ENCODE measurements around the gene NGEF. TPM values are rescaled to one million over a fixed set of nuclear protein-coding genes. Genes with fewer than 3 reads are reported as not detected.

The NGEF gene
- total RNA-seq, 2 donors from 2014 or later, result not detected

DNA sequence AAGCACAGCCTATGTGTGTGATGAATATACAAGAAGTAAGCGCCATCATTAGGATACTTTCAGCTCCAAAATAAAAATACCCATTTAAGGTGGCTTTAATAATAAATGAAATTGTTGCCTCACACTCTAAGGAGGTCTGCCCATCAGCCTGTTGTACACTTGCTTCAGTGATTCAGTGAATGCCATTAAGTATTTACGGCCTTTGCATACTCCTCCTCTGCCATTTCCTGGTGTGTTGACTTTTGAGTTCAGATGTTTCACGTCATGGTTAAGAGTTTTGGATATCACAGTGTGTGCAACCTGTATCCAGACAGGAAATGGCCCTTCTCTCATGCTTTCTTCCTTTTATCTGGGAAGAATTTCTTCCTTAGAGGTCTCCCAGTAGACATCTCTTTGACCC is 181.6 kb downstream of the NGEF start:
- Mint-ChIP-seq H3K27ac (no peak overlapping the region), H3K4me1 (ENCODE audit: low read depth in 2 of 2) (peaks cover 0 to 5% of the 10 kb centered on the region in 2 donors), H3K36me3 (peaks cover 33% of the 10 kb centered on the region), H3K27me3 (no peaks in the 10 kb centered on the region), H3K4me3 (no peak overlapping the region), H3K9me3 (no peaks in the 10 kb centered on the region)
- ATAC-seq, result no peak
- no peak for DNase-seq (ENCODE audit: low spot score)

DNA sequence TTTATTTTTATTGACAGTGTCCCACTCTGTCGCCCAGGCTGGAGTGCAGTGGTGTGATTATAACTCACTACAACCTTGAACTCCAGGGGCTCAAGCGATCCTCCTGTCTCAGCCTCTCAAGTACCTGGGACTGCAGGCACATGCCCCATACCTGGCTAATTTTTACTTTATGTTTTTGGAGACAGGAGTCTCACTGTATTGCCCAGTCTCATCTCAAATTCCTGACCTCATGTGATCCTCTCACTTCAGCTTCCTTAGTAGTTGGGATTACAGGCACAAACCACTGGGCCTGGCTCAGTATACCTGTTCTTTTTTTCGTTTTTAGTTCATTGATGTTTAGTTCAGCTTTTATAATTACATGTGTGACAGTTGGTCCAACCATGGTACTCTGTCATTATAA is 183.1 kb downstream of the NGEF start:
- Mint-ChIP-seq H3K4me3 (no peak overlapping the region), H3K4me1 (ENCODE audit: low read depth in 2 of 2) (peaks cover 0 to 5% of the 10 kb centered on the region in 2 donors), H3K9me3 (no peaks in the 10 kb centered on the region), H3K36me3 (peaks cover 37% of the 10 kb centered on the region), H3K27ac (no peak overlapping the region), H3K27me3 (no peaks in the 10 kb centered on the region)
- ATAC-seq (no peak), DNase-seq (ENCODE audit: low spot score) (no peak)

Other genes starting within 250 kb of the NGEF start
- not detected for gene KCNJ13, start 236.7 kb downstream of the NGEF start, total RNA-seq
- gene SNORC, start 143.0 kb downstream of the NGEF start, total RNA-seq, result 1 to 10 TPM; 1.5 TPM
- gene NEU2, start 19.4 kb upstream of the NGEF start, total RNA-seq, result not detected
- 100 to 1,000 TPM; 136 to 155 TPM for gene INPP5D, start 47.1 kb upstream of the NGEF start, total RNA-seq
- gene ATG16L1, start 238.4 kb upstream of the NGEF start, total RNA-seq, result 10 to 100 TPM; 39.5 to 78.6 TPM

Measured in natural killer cell treated with Interleukin-12 subunit alpha and Interleukin-12 subunit beta and Interleukin-15 and Interleukin-18, amount 100 ng/mL, for 72 hours (primary cell).